Caco-2 (cell line): ENCODE results near the gene PCDHGC4. TPM values are rescaled to one million over a fixed set of nuclear protein-coding genes. Genes with fewer than 3 reads are reported as not detected.
A peak's percentile ranks its signal among the peaks of the same experiment; 100 is the strongest.

Experiments used
- BruUV-seq: library from RNA; stranded (reverse); fragments of 400-500 nt; replicated peaks from 2 replicates; lab custom pipeline; 2021; lab: Mats Ljungman, UMichigan
- CTCF ChIA-PET: fragments of 300-600 bp; sonication (Branson Sonifier 250); formaldehyde crosslinking; loops from one replicate; lab custom pipeline; 2022; ENCODE audit warnings: antibody characterized with exemption; lab: Charles Lee
- POLR2A ChIA-PET: fragments of 300-600 bp; sonication (Branson Sonifier 250); formaldehyde crosslinking; loops from one replicate; lab custom pipeline; 2022; ENCODE audit warnings: antibody characterized with exemption; lab: Charles Lee
- DNase-seq, 2 experiments: peaks; one replicate each; pipeline versions ENCODE4 v3.0.0 to v3.0.0-alpha.2; 2020 to 2022
- H3K27me3 ChIP-seq: replicated peaks from 2 replicates; pipeline ENCODE4 v1.6.0; 2011; ENCODE audit warnings: low read length; ENCODE audit not compliant: control insufficient read depth, insufficient read depth
- H3K36me3 ChIP-seq: 2 replicates; pipeline ENCODE4 v1.5.1; 2011; ENCODE audit warnings: low read length; ENCODE audit not compliant: control insufficient read depth, insufficient read depth
- H3K4me1 ChIP-seq: fragments of 250-450 bp; sonication (Bioruptor Pico); 2 replicates; pipeline ENCODE4 v1.5.1; 2020; ENCODE audit warnings: mild to moderate bottlenecking
- H3K4me3 ChIP-seq: 2 replicates; pipeline ENCODE4 v1.5.1; 2011; ENCODE audit warnings: low read depth, mild to moderate bottlenecking, control low read depth, low read length
- H3K9me3 ChIP-seq: fragments of 250-450 bp; sonication (Bioruptor Pico); 2 replicates; pipeline ENCODE4 v1.5.1; 2020; ENCODE audit warnings: mild to moderate bottlenecking, moderate library complexity
- H3K27ac Mint-ChIP-seq: one replicate; pipeline ENCODE4 v1.8.0; 2022; ENCODE audit warnings: mixed read lengths; ENCODE audit not compliant: unreplicated experiment
- H3K27me3 Mint-ChIP-seq: one replicate; pipeline ENCODE4 v1.8.0; 2022; ENCODE audit warnings: mixed read lengths; ENCODE audit not compliant: insufficient read depth, unreplicated experiment
- H3K36me3 Mint-ChIP-seq: one replicate; pipeline ENCODE4 v1.8.0; 2022; ENCODE audit warnings: mild to moderate bottlenecking, mixed read lengths; ENCODE audit not compliant: insufficient read depth, unreplicated experiment
- H3K4me1 Mint-ChIP-seq: one replicate; pipeline ENCODE4 v1.8.0; 2022; ENCODE audit warnings: low read depth, mixed read lengths; ENCODE audit not compliant: unreplicated experiment
- H3K4me3 Mint-ChIP-seq: one replicate; pipeline ENCODE4 v1.8.0; 2022; ENCODE audit warnings: mild to moderate bottlenecking, moderate library complexity, mixed read lengths; ENCODE audit not compliant: unreplicated experiment
- H3K9me3 Mint-ChIP-seq: one replicate; pipeline ENCODE4 v1.8.0; 2022; ENCODE audit warnings: mixed read lengths; ENCODE audit not compliant: unreplicated experiment
- CTCF ChIP-seq, 2 experiments: fragments of 200-600 bp in 1 of 2; IDR thresholded peaks; 1 replicate in 1 of 2; 2 replicates in 1 of 2; pipeline versions ENCODE4 v1.5.1 to v1.8.0; 2011 to 2022; ENCODE audit warnings: antibody characterized with exemption in 1 of 2, control low read depth in 1 of 2, inconsistent platforms in 1 of 2, low read depth in 1 of 2, low read length in 1 of 2, mild to moderate bottlenecking in 1 of 2, moderate library complexity in 1 of 2; ENCODE audit not compliant: insufficient read depth in 1 of 2, severe bottlenecking in 1 of 2, unreplicated experiment in 1 of 2
- intact Hi-C: fragments of 100-400 bp; cut with micrococcal nuclease; formaldehyde crosslinking; loops from one replicate; pipeline ENCODE4 v1.10.0; 2022; ENCODE audit not compliant: unreplicated experiment
- total RNA-seq: library from RNA; stranded (reverse); gene quantifications from 2 replicates; pipeline ENCODE4 v1.2.3, GENCODE V29; 2022

Gene PCDHGC4
- total RNA-seq, 1 experiment from 2014 or later = 0.39 TPM

GRCh38 chr5:141524604-141525597, 40.1 kb downstream of the PCDHGC4 start:
- Histone ChIP-seq H3K4me3 (no peak overlapping the region), H3K27me3 (no peaks in the 10 kb centered on the region), H3K36me3 (peaks cover 4% of the 10 kb centered on the region; the same call in 1 of the 2 replicates), H3K4me1 (peaks cover 29% of the 10 kb centered on the region), H3K9me3 (no peaks in the 10 kb centered on the region)
- no peaks in the 10 kb centered on the region for H3K9me3 Mint-ChIP-seq
- ChIA-PET POLR2A (interaction anchor here (1.1 kb wide), 1 partner anchor 205 kb away, joined by 3 read pairs; the partner anchor contains the start of gene TAF7), CTCF (interaction anchor here (0.6 to 2.9 kb wide), 8 partner anchors 11 to 154 kb away, joined by 3 to 21 read pairs (median 4); partner anchors contain the start of genes PCDHGA10 and PCDHGB5)
- intact Hi-C loops = loop anchor here (1.0 kb wide), 6 partner anchors 33 to 302 kb away; partner anchors contain the start of genes PCDHB14, PCDHGA10 and TAF7
- DNase-seq = peak; percentile 82 to 88
- H3K27ac Mint-ChIP-seq = peak overlapping the region; percentile 40
- BruUV-seq = no TSS peak
- peaks cover 21% of the 10 kb centered on the region for H3K4me1 Mint-ChIP-seq
- TF ChIP-seq CTCF (IDR thresholded peaks at IDR 0.05; ENCODE audit: insufficient read depth in 1 of 2, low read depth in 1 of 2, low read length in 1 of 2, severe bottlenecking in 1 of 2, unreplicated experiment in 1 of 2) = peak; percentile 92 to 93
- H3K4me3 Mint-ChIP-seq = peak overlapping the region; percentile 5
- peaks cover 26% of the 10 kb centered on the region for H3K36me3 Mint-ChIP-seq
- H3K27me3 Mint-ChIP-seq = no peaks in the 10 kb centered on the region

- intact Hi-C loops = loop anchor here (1.0 kb wide), 3 partner anchors 33 to 302 kb away; partner anchors contain the start of gene PCDHB14
- BruUV-seq = no TSS peak
- ChIA-PET CTCF (interaction anchor here (1.0 to 2.9 kb wide), 5 partner anchors 11 to 128 kb away, joined by 3 to 21 read pairs (median 4); partner anchors contain the start of genes PCDHGA10 and PCDHGB5), POLR2A (interaction anchor here (1.1 kb wide), 1 partner anchor 205 kb away, joined by 3 read pairs; the partner anchor contains the start of gene TAF7)
- H3K36me3 Mint-ChIP-seq = peaks cover 18% of the 10 kb centered on the region
- H3K4me3 Mint-ChIP-seq = peak overlapping the region; percentile 5
- no peaks in the 10 kb centered on the region for H3K9me3 ChIP-seq
- H3K4me3 ChIP-seq = no peak overlapping the region
- H3K4me1 ChIP-seq = peaks cover 29% of the 10 kb centered on the region
- peaks cover 4% of the 10 kb centered on the region; the same call in 1 of the 2 replicates for H3K36me3 ChIP-seq
- peak; percentile 58 to 66 for DNase-seq
- H3K27me3 ChIP-seq = no peaks in the 10 kb centered on the region
- peaks cover 21% of the 10 kb centered on the region for H3K4me1 Mint-ChIP-seq
- no peak for TF ChIP-seq CTCF (IDR thresholded peaks at IDR 0.05; ENCODE audit: insufficient read depth in 1 of 2, low read depth in 1 of 2, low read length in 1 of 2, severe bottlenecking in 1 of 2, unreplicated experiment in 1 of 2)
- H3K27me3 Mint-ChIP-seq = no peaks in the 10 kb centered on the region
- peak overlapping the region; percentile 40 for H3K27ac Mint-ChIP-seq
- H3K9me3 Mint-ChIP-seq = no peaks in the 10 kb centered on the region
Measured at GRCh38 chr5:141525653-141526052, 40.8 kb downstream of the PCDHGC4 start.

- H3K4me3 ChIP-seq = no peak overlapping the region
- BruUV-seq = no TSS peak
- CTCF ChIA-PET = no interaction called here
- no peak overlapping the region for H3K4me3 Mint-ChIP-seq
- H3K27me3 Mint-ChIP-seq = no peaks in the 10 kb centered on the region
- TF ChIP-seq CTCF (IDR thresholded peaks at IDR 0.05; ENCODE audit: insufficient read depth in 1 of 2, low read depth in 1 of 2, low read length in 1 of 2, severe bottlenecking in 1 of 2, unreplicated experiment in 1 of 2) = no peak
- peaks cover 4% of the 10 kb centered on the region; the same call in 1 of the 2 replicates for H3K36me3 ChIP-seq
- H3K4me1 ChIP-seq = peaks cover 29% of the 10 kb centered on the region
- DNase-seq = no peak
- intact Hi-C loops = no loop called here
- H3K36me3 Mint-ChIP-seq = peaks cover under 1% of the 10 kb centered on the region
- H3K9me3 ChIP-seq = no peaks in the 10 kb centered on the region
- H3K27me3 ChIP-seq = no peaks in the 10 kb centered on the region
- POLR2A ChIA-PET = no interaction called here
- H3K27ac Mint-ChIP-seq = peak overlapping the region; percentile 15
- peaks cover 21% of the 10 kb centered on the region for H3K4me1 Mint-ChIP-seq
- no peaks in the 10 kb centered on the region for H3K9me3 Mint-ChIP-seq
Measured at GRCh38 chr5:141527426-141527825, 42.6 kb downstream of the PCDHGC4 start.
